Right lobe of liver (tissue), 4 donors: Measurements from ENCODE around the gene RPRD1A.

ENCODE experiments used
- CTCF ChIP-seq, 4 donors: fragments of 200-600 bp in 3 of 4; fragments of 450-650 bp in 1 of 4; IDR thresholded peaks; one replicate each; pipeline versions ENCODE4 v1.5.1 to v1.8.0; 2016 to 2022; ENCODE audit warnings: antibody characterized with exemption in 4 of 4, mild to moderate bottlenecking in 2 of 4
- POLR2A ChIP-seq: fragments of 450-650 bp; IDR thresholded peaks from one replicate; pipeline ENCODE4 v1.6.1; 2017; ENCODE audit warnings: antibody characterized with exemption, mild to moderate bottlenecking
- donor health status: DM: no; HTN: no; CAD: no.
- donor health status: DM: no; HTN: no; CAD: no.
- donor health status: DM: no; HTN: yes; CAD: no.

DNA sequence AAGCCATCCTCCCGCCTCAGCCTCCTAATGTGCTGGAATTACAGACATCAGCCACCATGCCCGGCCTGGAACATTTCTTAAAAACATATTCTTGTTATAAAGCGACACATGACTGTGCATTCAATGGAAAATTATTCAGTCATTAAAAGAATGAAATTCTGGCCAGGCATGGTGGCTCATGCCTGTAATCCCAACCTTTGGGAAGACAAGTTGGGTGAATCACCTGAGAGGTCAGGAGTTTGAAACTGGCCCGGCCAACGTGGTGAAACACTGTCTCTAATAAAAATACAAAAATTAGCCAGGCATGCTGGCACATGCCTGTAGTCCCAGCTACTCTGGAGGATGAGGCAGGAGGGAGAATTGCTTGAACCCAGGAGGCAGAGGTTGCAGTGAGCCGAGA, 21.6 kb upstream of the RPRD1A start:
- TF ChIP-seq CTCF (IDR thresholded peaks at IDR 0.05) (no peak), POLR2A (no peak)
